GM10847 (cell line): ENCODE measurements around the gene GSTM2.

ENCODE experiments used
- POLR2A ChIP-seq: IDR thresholded peaks from 2 replicates; pipeline ENCODE4 v1.6.1; 2011; ENCODE audit not compliant: insufficient read length; ENCODE audit errors: extremely low read depth

Gene GSTM2

GRCh38 chr1:109625601-109626560 is 42.0 kb upstream of the GSTM2 start:
- no peak for TF ChIP-seq POLR2A

GRCh38 chr1:109626682-109627408 is 41.0 kb upstream of the GSTM2 start:
- TF ChIP-seq POLR2A: no peak

- TF ChIP-seq POLR2A: no peak
Observed at GRCh38 chr1:109627692-109628399, 40.0 kb upstream of the GSTM2 start.

GRCh38 chr1:109628540-109629321 is 39.1 kb upstream of the GSTM2 start:
- TF ChIP-seq POLR2A: no peak

GRCh38 chr1:109629372-109630030 is 38.4 kb upstream of the GSTM2 start:
- TF ChIP-seq POLR2A: no peak

GRCh38 chr1:109630081-109630897 is 37.6 kb upstream of the GSTM2 start:
- no peak for TF ChIP-seq POLR2A

- no peak for TF ChIP-seq POLR2A
Observed at GRCh38 chr1:109630898-109631512, 36.9 kb upstream of the GSTM2 start.

- no peak for TF ChIP-seq POLR2A
Observed at GRCh38 chr1:109631513-109632505, 36.0 kb upstream of the GSTM2 start.

- no peak for TF ChIP-seq POLR2A
Observed at GRCh38 chr1:109632671-109633346, 35.0 kb upstream of the GSTM2 start.

- no peak for TF ChIP-seq POLR2A
Observed at GRCh38 chr1:109634292-109634691, 33.6 kb upstream of the GSTM2 start.

GRCh38 chr1:109634771-109635750 is 32.8 kb upstream of the GSTM2 start:
- no peak for TF ChIP-seq POLR2A
